Erythroblast (primary cell): ENCODE results near the gene LRRC9.

Experiments used
- GATA1 ChIP-seq: IDR thresholded peaks from 2 replicates; pipeline ENCODE4 v1.6.1; 2011; ENCODE audit warnings: low read depth, mild to moderate bottlenecking, control low read depth, low read length, moderate library complexity
- POLR2A ChIP-seq: IDR thresholded peaks from 2 replicates; pipeline ENCODE4 v1.6.1; 2011; ENCODE audit warnings: mild to moderate bottlenecking, low read length

- TF ChIP-seq POLR2A (no peak), GATA1 (no peak)
These were observed 41.6 kb downstream of the LRRC9 start for GRCh38 chr14:59961518-59962062.
